ENCODE data around the gene CYCS.
A peak's percentile ranks its signal among the peaks of the same experiment; 100 is the strongest.

Gene CYCS

GRCh38 chr7:25125137-25125946 is at the start of gene CYCS:
TSS of gene CYCS (minus strand) at chr7:25125260. CDS start at chr7:25124119, 1,141 bp downstream.
- H3K27me3 ChIP-seq (ENCODE audit: insufficient read depth, low read depth, severe bottlenecking), result no peaks in the 10 kb centered on the region
- H3K9me3 ChIP-seq (ENCODE audit: severe bottlenecking), result no peaks in the 10 kb centered on the region
- H3K27ac ChIP-seq, result peak within 1 kb of the TSS; percentile 77
- H3K36me3 ChIP-seq, result peaks cover 32% of the 10 kb centered on the region
- TF ChIP-seq CTCF (IDR thresholded peaks at IDR 0.05; ENCODE audit: low read depth, low read length), result no peak
- DNase-seq, result peak; percentile 99
- H3K4me3 ChIP-seq (ENCODE audit: low read depth, low read length), result peak within 1 kb of the TSS; percentile 74

- no peak for TF ChIP-seq CTCF (IDR thresholded peaks at IDR 0.05; ENCODE audit: low read depth, low read length)
- Histone ChIP-seq H3K27ac (no peak overlapping the region), H3K36me3 (no peaks in the 10 kb centered on the region), H3K4me3 (ENCODE audit: low read depth, low read length) (no peak overlapping the region), H3K27me3 (ENCODE audit: insufficient read depth, low read depth, severe bottlenecking) (no peaks in the 10 kb centered on the region), H3K9me3 (ENCODE audit: severe bottlenecking) (no peaks in the 10 kb centered on the region)
- DNase-seq, result no peak
These were observed 48.1 kb upstream of the CYCS start for GRCh38 chr7:25173184-25173583.

DNA sequence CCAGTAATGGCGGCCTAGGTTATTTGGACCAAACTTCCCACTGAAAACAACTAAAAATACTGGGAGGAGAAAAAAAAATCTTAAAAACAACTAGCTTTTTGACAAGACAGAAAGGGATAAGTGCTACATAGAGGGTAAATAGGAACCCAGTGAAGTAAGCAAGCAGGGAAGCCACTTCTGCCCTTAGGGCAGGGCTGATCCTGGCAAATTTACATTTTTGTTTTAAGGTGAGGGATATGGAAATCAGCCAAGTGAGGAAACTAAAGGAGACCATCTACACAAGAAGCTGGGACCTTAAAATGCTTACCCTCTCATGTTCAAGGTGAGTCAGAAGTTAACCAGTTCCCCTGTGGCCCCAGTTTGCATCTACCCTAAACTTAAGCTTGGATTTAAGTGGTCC is 46.5 kb upstream of the CYCS start:
- no peak overlapping the region for H3K4me3 ChIP-seq (ENCODE audit: low read depth, low read length)
- H3K36me3 ChIP-seq, result no peaks in the 10 kb centered on the region
- H3K27me3 ChIP-seq (ENCODE audit: insufficient read depth, low read depth, severe bottlenecking), result no peaks in the 10 kb centered on the region
- no peak for TF ChIP-seq CTCF (IDR thresholded peaks at IDR 0.05; ENCODE audit: low read depth, low read length)
- H3K9me3 ChIP-seq (ENCODE audit: severe bottlenecking), result no peaks in the 10 kb centered on the region
- no peak for DNase-seq
- no peak overlapping the region for H3K27ac ChIP-seq

DNA sequence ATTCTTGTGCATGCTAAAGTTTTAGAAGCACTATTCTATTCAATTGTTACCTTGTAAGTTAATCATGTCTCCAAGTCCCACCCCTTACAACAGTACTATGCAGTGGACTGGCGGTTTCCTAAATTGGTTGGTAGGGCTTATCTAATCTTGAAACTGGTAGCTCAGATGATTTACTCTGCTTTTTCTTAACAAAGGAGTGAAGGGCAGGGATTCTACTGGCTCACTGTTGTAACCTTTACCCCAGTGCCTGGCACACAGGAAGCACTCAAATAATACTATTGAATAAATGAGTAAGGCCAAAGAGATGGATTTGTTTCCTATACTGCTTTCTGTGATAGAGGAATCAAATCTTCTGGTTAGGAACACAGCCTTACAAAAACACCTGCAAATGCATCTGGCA is 46.0 kb upstream of the CYCS start:
- no peak for TF ChIP-seq CTCF (IDR thresholded peaks at IDR 0.05; ENCODE audit: low read depth, low read length)
- no peak overlapping the region for H3K4me3 ChIP-seq (ENCODE audit: low read depth, low read length)
- H3K36me3 ChIP-seq, result no peaks in the 10 kb centered on the region

GRCh38 chr7:25169683-25170082 is 44.6 kb upstream of the CYCS start:
- no peak overlapping the region for H3K4me3 ChIP-seq (ENCODE audit: low read depth, low read length)
- no peak for DNase-seq

More for the DNA sequence above, 46.0 kb upstream of the CYCS start:
- no peak for DNase-seq
- Histone ChIP-seq H3K9me3 (ENCODE audit: severe bottlenecking) (no peaks in the 10 kb centered on the region), H3K27me3 (ENCODE audit: insufficient read depth, low read depth, severe bottlenecking) (no peaks in the 10 kb centered on the region), H3K27ac (no peak overlapping the region)

More at GRCh38 chr7:25169683-25170082, 44.6 kb upstream of the CYCS start:
- Histone ChIP-seq H3K9me3 (ENCODE audit: severe bottlenecking) (no peaks in the 10 kb centered on the region), H3K36me3 (no peaks in the 10 kb centered on the region), H3K27me3 (ENCODE audit: insufficient read depth, low read depth, severe bottlenecking) (no peaks in the 10 kb centered on the region), H3K27ac (no peak overlapping the region)
- no peak for TF ChIP-seq CTCF (IDR thresholded peaks at IDR 0.05; ENCODE audit: low read depth, low read length)
